IMR-90 (cell line): ENCODE measurements around the gene QPRT. TPM values are rescaled to one million over a fixed set of nuclear protein-coding genes. Genes with fewer than 3 reads are reported as not detected.

Experiments
- ATAC-seq: fragments of 200-7000 bp; cut with Tn5 transposase; 2 replicates; pipeline ENCODE4 v1.9.1; 2020; ENCODE audit warnings: low read depth, mild to moderate bottlenecking, moderate library complexity
- BruUV-seq: library from RNA; stranded (reverse); fragments of 400-500 nt; replicated peaks from 2 replicates; lab custom pipeline; 2021; lab: Mats Ljungman, UMichigan
- CTCF ChIA-PET: fragments of 300-600 bp; formaldehyde crosslinking; extraction: SDS; loops from one replicate; lab custom pipeline; 2021; ENCODE audit warnings: antibody characterized with exemption; lab: Yijun Ruan, JAX
- POLR2A ChIA-PET: fragments of 300-600 bp; sonication (Branson Sonifier 250); formaldehyde crosslinking; loops from one replicate; lab custom pipeline; 2022; ENCODE audit warnings: antibody characterized with exemption; ENCODE audit not compliant: unreplicated experiment; lab: Charles Lee
- DNase-seq: peaks from one replicate; pipeline ENCODE4 v3.0.0; 2013
- H2AFZ ChIP-seq: replicated peaks from 2 replicates; pipeline ENCODE3; 2013; ENCODE audit warnings: low read length, mild to moderate bottlenecking; ENCODE audit not compliant: poor library complexity
- H2AK5ac ChIP-seq: 2 replicates; pipeline ENCODE4 v1.6.1; 2013; ENCODE audit warnings: low read depth, low read length, inconsistent platforms
- H2AK9ac ChIP-seq: replicated peaks from 2 replicates; pipeline ENCODE3; 2013; ENCODE audit warnings: mild to moderate bottlenecking, low read depth, low read length, moderate library complexity; ENCODE audit not compliant: poor library complexity
- H2BK120ac ChIP-seq: 2 replicates; pipeline ENCODE4 v1.6.1; 2013; ENCODE audit warnings: low read depth, low read length, inconsistent platforms
- H2BK15ac ChIP-seq: 3 replicates; pipeline ENCODE4 v1.6.1; 2013; ENCODE audit warnings: low read depth, low read length, inconsistent platforms
- H2BK20ac ChIP-seq: 2 replicates; pipeline ENCODE4 v1.6.1; 2013; ENCODE audit warnings: low read depth, mild to moderate bottlenecking, inconsistent platforms, low read length, moderate library complexity
- H2BK5ac ChIP-seq: 2 replicates; pipeline ENCODE4 v1.6.1; 2013; ENCODE audit warnings: mild to moderate bottlenecking, low read depth, low read length, inconsistent platforms; ENCODE audit not compliant: poor library complexity, severe bottlenecking
- H3K14ac ChIP-seq: replicated peaks from 2 replicates; pipeline ENCODE4 v1.6.1; 2013; ENCODE audit warnings: low read depth, low read length, inconsistent platforms
- H3K18ac ChIP-seq: 2 replicates; pipeline ENCODE4 v1.6.1; 2013; ENCODE audit warnings: low read depth, low read length, control low read depth
- H3K23ac ChIP-seq: 2 replicates; pipeline ENCODE4 v1.6.1; 2013; ENCODE audit warnings: low read depth, low read length, inconsistent platforms
- H3K27ac ChIP-seq: 2 replicates; pipeline ENCODE4 v1.5.1; 2013; ENCODE audit warnings: mild to moderate bottlenecking, control low read depth, low read length; ENCODE audit not compliant: insufficient read depth
- H3K27me3 ChIP-seq: 2 replicates; pipeline ENCODE4 v1.6.1; 2013; ENCODE audit warnings: low read length; ENCODE audit not compliant: control insufficient read depth, insufficient read depth
- H3K36me3 ChIP-seq: 2 replicates; pipeline ENCODE4 v1.6.1; 2013; ENCODE audit warnings: low read length, mixed read lengths; ENCODE audit not compliant: control insufficient read depth, insufficient read depth
- H3K4ac ChIP-seq: 2 replicates; pipeline ENCODE4 v1.6.1; 2013; ENCODE audit warnings: low read depth, low read length, inconsistent platforms
- H3K4me1 ChIP-seq: 2 replicates; pipeline ENCODE4 v1.6.1; 2013; ENCODE audit warnings: low read length, mixed read lengths; ENCODE audit not compliant: control insufficient read depth, insufficient read depth
- H3K4me2 ChIP-seq: 2 replicates; pipeline ENCODE4 v1.6.1; 2013; ENCODE audit warnings: low read depth, mild to moderate bottlenecking, control low read depth, low read length, moderate library complexity
- H3K4me3 ChIP-seq: 2 replicates; pipeline ENCODE4 v1.5.1; 2013; ENCODE audit warnings: low read depth, mild to moderate bottlenecking, control low read depth, low read length, moderate library complexity; ENCODE audit not compliant: insufficient read depth
- H3K56ac ChIP-seq: 2 replicates; pipeline ENCODE4 v1.6.1; 2013; ENCODE audit warnings: low read length, inconsistent platforms; ENCODE audit not compliant: insufficient read depth; ENCODE audit errors: extremely low read depth
- H3K79me1 ChIP-seq, 2 experiments: 2 replicates each; pipeline ENCODE4 v1.6.1; 2013; ENCODE audit warnings: low read length in 2 of 2, inconsistent platforms in 1 of 2, low read depth in 1 of 2
- H3K9ac ChIP-seq: 2 replicates; pipeline ENCODE4 v1.6.1; 2013; ENCODE audit warnings: low read depth, low read length, control low read depth
- H3K9me1 ChIP-seq: 2 replicates; pipeline ENCODE4 v1.6.1; 2013; ENCODE audit warnings: low read length, inconsistent platforms; ENCODE audit not compliant: insufficient read depth
- H3K9me3 ChIP-seq: 2 replicates; pipeline ENCODE4 v1.6.1; 2013; ENCODE audit warnings: low read length; ENCODE audit not compliant: control insufficient read depth, insufficient read depth
- H4K20me1 ChIP-seq: 2 replicates; pipeline ENCODE4 v1.6.1; 2013; ENCODE audit warnings: low read length, inconsistent platforms; ENCODE audit not compliant: insufficient read depth
- H4K5ac ChIP-seq: 2 replicates; pipeline ENCODE4 v1.6.1; 2013; ENCODE audit warnings: mild to moderate bottlenecking, low read depth, low read length, control low read depth
- H4K8ac ChIP-seq, 2 experiments: 2 replicates each; pipeline ENCODE4 v1.6.1; 2013; ENCODE audit warnings: low read depth in 2 of 2, low read length in 2 of 2, control low read depth in 1 of 2, inconsistent platforms in 1 of 2
- H4K91ac ChIP-seq: 2 replicates; pipeline ENCODE4 v1.6.1; 2013; ENCODE audit warnings: low read depth, low read length, inconsistent platforms; ENCODE audit not compliant: insufficient read depth
- CEBPB ChIP-seq: IDR thresholded peaks from 2 replicates; pipeline ENCODE4 v1.6.1; 2012; ENCODE audit warnings: low read depth, low read length, improper control_type of control experiment
- CHD1 ChIP-seq: IDR thresholded peaks from 2 replicates; pipeline ENCODE4 v1.6.1; 2012; ENCODE audit warnings: low read depth, low read length, improper control_type of control experiment
- ELK1 ChIP-seq: fragments of 150-350 bp; IDR thresholded peaks from 2 replicates; pipeline ENCODE4 v1.6.1; 2016; ENCODE audit warnings: low read depth, mild to moderate bottlenecking, low read length, moderate library complexity, borderline replicate concordance
- FOS ChIP-seq: fragments of 150-350 bp; IDR thresholded peaks from 2 replicates; pipeline ENCODE4 v1.6.1; 2016; ENCODE audit warnings: low read depth, low read length
- MAFK ChIP-seq: IDR thresholded peaks from 2 replicates; pipeline ENCODE4 v1.6.1; 2012; ENCODE audit warnings: low read depth, low read length, improper control_type of control experiment
- MXI1 ChIP-seq: IDR thresholded peaks from 2 replicates; pipeline ENCODE4 v1.6.1; 2012; ENCODE audit warnings: low read depth, mild to moderate bottlenecking, low read length, moderate library complexity, borderline replicate concordance
- NFE2L2 ChIP-seq: fragments of 150-350 bp; IDR thresholded peaks from 2 replicates; pipeline ENCODE4 v1.6.1; 2016; ENCODE audit warnings: low read depth, mild to moderate bottlenecking, low read length
- POLR2A ChIP-seq: IDR thresholded peaks from 2 replicates; pipeline ENCODE4 v1.6.1; 2012; ENCODE audit warnings: mild to moderate bottlenecking, low read depth, low read length
- RAD21 ChIP-seq: IDR thresholded peaks from 2 replicates; pipeline ENCODE4 v1.6.1; 2012; ENCODE audit warnings: low read length, improper control_type of control experiment
- RFX5 ChIP-seq: IDR thresholded peaks from 2 replicates; pipeline ENCODE4 v1.8.0; 2012; ENCODE audit warnings: low read depth, mild to moderate bottlenecking, low read length, moderate library complexity
- SMC3 ChIP-seq: fragments of 150-350 bp; IDR thresholded peaks from 2 replicates; pipeline ENCODE4 v1.6.1; 2016; ENCODE audit warnings: low read depth, mild to moderate bottlenecking, antibody characterized with exemption, low read length, moderate library complexity
- USF2 ChIP-seq: fragments of 150-350 bp; IDR thresholded peaks from 2 replicates; pipeline ENCODE4 v1.6.1; 2017; ENCODE audit warnings: mild to moderate bottlenecking, antibody characterized with exemption, low read length, low read depth
- WGBS, 2 experiments: methylation state at CpG; one replicate each; pipeline versions ENCODE4 v1.1.5 to v1.1.7; 2013; ENCODE audit warnings: missing lambda C conversion rate in 2 of 2; ENCODE audit not compliant: insufficient read length in 1 of 2; ENCODE audit errors: extremely low coverage in 2 of 2; 5-methylcytosine and 5-hydroxymethylcytosine counted together
- dilution Hi-C: fragments of 300-500 bp; cut with HindIII; formaldehyde crosslinking; loops from one replicate; pipeline ENCODE4 v1.14.3; 2018; ENCODE audit warnings: low sequenced_read_pairs; ENCODE audit not compliant: unreplicated experiment
- in situ Hi-C: fragments of 300-500 bp; cut with MboI; formaldehyde crosslinking; loops from 3 replicates; pipeline ENCODE4 v1.14.3; 2019; ENCODE audit warnings: low sequenced_read_pairs, inconsistent platforms, mixed read lengths
- intact Hi-C: fragments of 100-400 bp; cut with micrococcal nuclease; formaldehyde crosslinking; loops from 2 replicates; pipeline ENCODE4 v1.10.0; 2022
- polyA plus RNA-seq, 3 experiments: library from polyadenylated mRNA; depleted of rRNA; stranded (reverse); fragments of >200 nt; gene quantifications; 2 replicates each; pipeline ENCODE4 v1.2.3, GENCODE V29; 2012; ENCODE audit warnings: low replicate concordance in 1 of 3
- total RNA-seq: library from RNA; depleted of rRNA; stranded (reverse); fragments of >200 nt; gene quantifications from 2 replicates; pipeline ENCODE4 v1.2.3, GENCODE V29; 2012

Gene QPRT
- total and polyA plus RNA-seq, 2 of the 4 experiments (the other 2 are of a cell fraction): 3.4 to 6.3 TPM

GRCh38 chr16:29663016-29663806 is 15.8 kb upstream of the QPRT start, which contains the start of gene SPN:
TSS of gene SPN (plus strand) at chr16:29663247. CDS start at chr16:29663729, 482 bp downstream.
- Histone ChIP-seq H3K14ac (no peak within 1 kb of the TSS), H3K9ac (no peak within 1 kb of the TSS), H3K4me3 (no peak within 1 kb of the TSS), H3K36me3 (no peaks in the 10 kb centered on the region), H3K79me1 (no peaks in the 10 kb centered on the region), H4K20me1 (no peaks in the 10 kb centered on the region), H3K27me3 (peaks cover 12% of the 10 kb centered on the region; the same call in 1 of the 2 replicates), H2AK9ac (no peak within 1 kb of the TSS), H3K9me1 (peaks cover 2% of the 10 kb centered on the region; the same call in 1 of the 2 replicates), H2AFZ (peak within 1 kb of the TSS; percentile 43), H3K4ac (no peak within 1 kb of the TSS), H3K4me1 (no peaks in the 10 kb centered on the region; the same call in 1 of the 2 replicates), H3K27ac (no peak within 1 kb of the TSS), H4K91ac (no peak within 1 kb of the TSS), H4K8ac (no peak within 1 kb of the TSS), H2BK5ac (no peak within 1 kb of the TSS), H2AK5ac (no peak within 1 kb of the TSS), H4K5ac (no peak within 1 kb of the TSS), H3K4me2 (no peak within 1 kb of the TSS), H3K56ac (no peak within 1 kb of the TSS), H2BK15ac (no peak within 1 kb of the TSS), H3K9me3 (no peaks in the 10 kb centered on the region), H3K23ac (no peak within 1 kb of the TSS), H3K18ac (no peak within 1 kb of the TSS), H2BK120ac (no peak within 1 kb of the TSS), H2BK20ac (no peak within 1 kb of the TSS)
- intact Hi-C loops (no loop called here), dilution Hi-C loops (no loop called here), in situ Hi-C loops (no loop called here)
- 60% methylated on average over 1 of the region's 18 CpGs; no CpG with 5 or more reads in 1 of the 2 experiments for WGBS, 2 experiments
- ChIA-PET POLR2A (no interaction called here), CTCF (interaction anchor here (0.6 kb wide), 1 partner anchor 15 kb away, joined by 6 read pairs; no protein-coding TSS in a partner anchor)
- DNase-seq (no peak), ATAC-seq (no peak)
- BruUV-seq: no TSS peak
- TF ChIP-seq RFX5 (no peak), SMC3 (no peak), CHD1 (no peak), NFE2L2 (no peak), USF2 (no peak), MXI1 (no peak), ELK1 (no peak), CEBPB (no peak), FOS (no peak), RAD21 (no peak), MAFK (no peak), POLR2A (no peak)
